HK-2 (cell line): Measurements from ENCODE around the gene CDHR1.
"Not testable (repeated sequence)": the region's sequence is repeated elsewhere in the genome, so short reads cannot be mapped to it uniquely, and the experiment has no call there.

ENCODE experiments used
- DNase-seq: peaks from one replicate; pipeline ENCODE4 v3.0.0-alpha.2; 2018; ENCODE audit not compliant: unreplicated experiment

Gene CDHR1

DNA sequence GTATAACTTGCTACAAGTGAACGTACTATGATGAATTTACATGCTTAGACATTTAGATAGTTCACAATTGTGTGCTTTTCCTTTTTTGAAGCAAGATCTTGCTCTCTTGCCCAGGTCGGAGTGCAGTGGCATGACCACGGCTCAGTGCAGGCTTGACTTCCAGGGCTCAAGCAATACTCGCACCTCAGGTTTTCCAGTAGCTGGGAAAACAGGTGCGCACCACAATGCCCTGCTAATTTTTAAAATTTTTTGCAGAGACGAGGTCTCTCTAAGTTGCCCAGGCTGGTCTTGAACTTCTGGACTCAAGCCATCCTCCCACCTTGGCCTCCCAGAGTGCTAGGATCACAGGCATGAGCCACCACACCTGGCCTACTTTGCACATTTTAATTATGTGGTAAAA, 18.9 kb upstream of the CDHR1 start:
- DNase-seq, result no peak

DNA sequence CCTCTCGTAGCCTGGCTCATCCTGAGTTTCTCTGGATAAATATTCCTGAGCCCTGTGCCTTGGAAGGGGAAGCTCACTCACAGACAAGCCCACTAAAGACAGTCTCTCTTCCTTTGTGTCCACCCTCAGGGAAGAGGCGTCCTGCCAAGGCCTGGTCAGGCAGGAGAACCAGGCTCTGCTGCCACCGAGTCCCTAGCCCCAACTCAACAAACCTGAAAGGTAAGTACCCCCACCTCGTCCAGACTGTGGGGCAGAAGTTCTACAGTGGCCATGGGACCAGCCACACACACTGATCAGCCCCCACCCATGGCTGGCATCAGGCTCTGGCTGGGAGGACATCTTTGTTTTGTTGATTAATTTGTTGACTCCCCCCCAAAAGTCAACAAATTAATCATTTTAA, 18.0 kb upstream of the CDHR1 start:
- no peak for DNase-seq

- no peak for DNase-seq
Observed at GRCh38 chr10:84176836-84177474, 17.4 kb upstream of the CDHR1 start.

- DNase-seq, result no peak
Observed at GRCh38 chr10:84177541-84178141, 16.7 kb upstream of the CDHR1 start.

GRCh38 chr10:84178160-84178609, 16.2 kb upstream of the CDHR1 start:
- no peak for DNase-seq

DNA sequence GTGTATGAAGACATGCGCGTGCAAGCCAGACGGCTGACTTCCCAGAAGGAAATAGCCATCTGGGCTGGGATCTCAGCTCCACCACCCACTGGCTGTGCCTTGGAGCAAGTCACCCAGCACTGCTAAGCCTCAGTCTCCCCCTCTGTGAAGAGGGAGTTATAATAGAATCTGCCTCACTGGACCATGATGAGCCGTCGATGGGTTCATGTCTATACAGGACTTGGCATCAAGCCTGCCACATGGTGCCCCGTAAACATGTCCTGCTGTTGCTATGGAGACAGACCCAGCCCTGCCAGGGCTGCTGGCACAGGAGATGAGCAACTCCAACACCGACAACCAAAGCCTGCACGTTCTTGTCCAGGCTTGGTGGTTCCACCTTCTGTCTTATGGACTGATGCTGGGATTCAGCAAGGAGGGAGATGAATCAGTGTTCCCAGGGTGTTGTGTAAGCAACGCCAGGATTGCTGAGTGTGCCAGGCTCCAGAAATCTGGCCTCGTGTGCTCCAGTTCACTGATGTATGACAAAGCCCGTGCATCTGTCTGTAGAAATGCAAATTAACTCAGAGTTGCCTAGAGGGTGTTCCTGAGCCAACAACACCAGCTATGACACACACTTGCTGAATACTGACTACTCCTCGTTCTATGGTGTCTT, 15.2 kb upstream of the CDHR1 start:
- peak; percentile 38 for DNase-seq

- DNase-seq, result not testable (repeated sequence)
Observed at GRCh38 chr10:84180386-84180785, 14.0 kb upstream of the CDHR1 start.

- no peak for DNase-seq
Observed at GRCh38 chr10:84181631-84182030, 12.7 kb upstream of the CDHR1 start.

- DNase-seq, result no peak
Observed at GRCh38 chr10:84184517-84184916, 9.8 kb upstream of the CDHR1 start.

GRCh38 chr10:84185526-84186175, 8.7 kb upstream of the CDHR1 start:
- no peak for DNase-seq

DNA sequence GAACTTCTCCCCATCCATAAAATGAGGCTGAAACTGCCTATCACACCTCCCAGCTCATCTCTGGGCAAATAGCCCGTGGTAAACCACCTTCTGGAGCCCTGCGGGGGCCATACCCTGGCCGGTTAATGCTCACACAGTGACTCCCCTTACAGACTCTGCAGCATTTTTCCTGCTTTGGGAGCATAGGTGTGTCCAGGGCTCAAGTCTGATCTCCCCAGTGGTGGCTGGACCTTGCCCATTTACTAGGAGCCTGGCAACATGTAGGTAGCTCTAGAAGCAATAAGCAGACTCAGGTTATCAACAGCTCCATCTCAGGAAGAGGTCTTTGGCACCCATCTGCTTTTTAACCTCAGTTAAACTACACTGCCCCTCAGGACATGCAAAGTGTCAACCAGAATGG, 5.5 kb upstream of the CDHR1 start:
- DNase-seq, result no peak

- no peak for DNase-seq
Observed at GRCh38 chr10:84190621-84191020, 3.7 kb upstream of the CDHR1 start.

DNA sequence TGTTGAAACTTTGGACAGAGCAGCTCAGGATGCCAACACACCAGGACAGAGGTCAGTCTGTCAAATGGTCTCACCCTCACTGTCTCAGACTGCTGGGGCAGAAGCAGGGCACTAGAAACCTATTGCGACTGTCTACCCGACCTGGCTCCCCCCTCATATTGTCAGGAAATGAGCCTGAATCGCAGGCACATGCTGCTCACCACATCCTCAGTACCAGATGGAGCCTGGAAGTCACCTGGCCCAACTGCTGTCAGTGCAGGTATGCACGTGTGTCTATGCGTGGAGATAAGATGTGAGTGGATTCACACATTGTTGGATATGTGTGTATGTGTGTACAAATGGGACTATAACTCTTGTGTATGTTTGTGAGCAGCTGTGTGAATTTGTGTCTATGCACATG, 3.2 kb upstream of the CDHR1 start:
- no peak for DNase-seq

GRCh38 chr10:84193327-84193726, 1.0 kb upstream of the CDHR1 start:
- no peak for DNase-seq

DNA sequence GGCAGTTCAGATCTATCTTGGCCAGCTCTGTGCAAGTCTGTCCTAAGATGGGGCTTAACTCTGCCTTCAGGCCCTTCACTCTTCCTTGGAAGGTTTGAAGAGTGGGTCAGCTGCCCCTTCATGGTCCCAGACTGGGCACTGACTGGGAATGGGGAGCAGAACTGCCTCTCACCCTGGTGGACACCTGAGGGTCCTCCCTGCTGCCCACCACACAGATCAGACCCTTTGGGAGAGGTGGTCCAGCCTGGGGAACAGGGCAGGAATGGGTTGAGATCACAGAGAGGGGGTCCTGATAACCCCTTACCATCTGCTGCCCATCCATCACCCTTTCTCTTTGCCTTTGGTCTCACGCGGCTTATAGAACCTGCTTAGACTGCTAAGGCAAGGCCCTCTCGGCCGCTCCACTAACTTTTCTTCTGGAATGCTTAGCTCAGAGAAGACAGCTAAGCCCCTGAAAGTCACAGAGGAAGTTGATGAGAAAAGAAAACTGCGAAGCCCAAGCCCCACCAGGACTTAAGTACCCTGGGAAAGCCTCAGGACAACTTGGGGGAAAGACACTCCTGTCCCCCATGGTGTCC, 402 bp upstream of the CDHR1 start:
- DNase-seq, result no peak

DNA sequence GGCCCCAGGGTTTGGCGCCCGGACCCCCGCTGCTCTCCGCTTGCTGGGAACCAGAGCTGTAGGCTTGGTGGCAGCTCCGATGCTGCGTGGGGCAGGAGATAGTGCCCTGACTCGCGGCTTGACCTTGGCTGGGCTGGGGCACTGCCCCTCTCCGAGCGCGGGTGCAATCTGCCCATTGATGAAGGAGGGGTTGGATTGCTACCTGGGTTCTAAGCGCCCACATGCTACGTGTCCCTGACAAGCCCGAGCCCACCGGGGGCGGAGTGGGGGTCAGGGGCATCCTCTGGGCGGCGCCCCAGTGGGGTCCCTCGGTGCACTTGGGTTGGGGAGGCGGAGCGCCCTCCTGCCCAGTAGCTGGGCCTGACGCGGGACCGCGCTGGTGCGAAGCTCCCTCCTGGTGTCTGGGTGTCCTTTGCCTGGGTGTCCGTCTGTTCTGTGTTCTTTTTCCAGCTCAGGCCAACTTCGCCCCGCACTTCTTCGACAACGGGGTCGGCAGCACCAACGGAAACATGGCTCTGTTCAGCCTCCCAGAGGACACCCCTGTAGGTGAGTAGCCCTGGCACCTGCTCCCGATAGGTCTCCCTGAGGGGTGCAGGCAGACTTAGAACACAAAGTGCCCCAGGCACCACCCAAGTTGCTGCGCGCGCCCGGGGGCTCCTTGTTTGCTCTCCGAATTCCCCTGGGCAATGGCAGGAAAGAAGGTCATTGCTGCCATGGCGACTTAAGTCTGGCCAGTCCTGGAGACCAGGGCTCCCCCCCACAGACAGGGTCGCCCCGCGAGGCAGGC, 900 bp downstream of the CDHR1 start:
- no peak for DNase-seq

GRCh38 chr10:84196083-84196482, 1.7 kb downstream of the CDHR1 start:
- no peak for DNase-seq

DNA sequence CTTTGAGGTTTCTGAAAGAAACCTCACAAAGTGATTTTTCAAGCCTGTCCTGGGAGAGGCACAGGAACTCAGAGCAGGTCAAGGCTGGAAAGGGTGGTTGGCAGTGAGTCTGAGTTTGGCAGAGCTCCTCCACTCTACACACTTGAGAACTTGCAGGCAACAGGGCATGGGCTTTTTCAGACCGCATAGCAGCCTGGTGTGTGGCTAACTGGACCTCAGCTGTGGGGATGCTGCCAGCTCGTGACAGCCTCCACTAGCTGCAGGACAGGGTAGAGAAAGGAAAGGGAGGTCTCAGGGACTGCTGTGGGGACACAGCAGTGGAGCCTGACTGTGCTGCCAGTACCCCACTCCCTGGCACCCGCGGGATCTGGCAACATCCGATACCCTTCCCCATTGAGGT, 2.6 kb downstream of the CDHR1 start:
- no peak for DNase-seq

DNA sequence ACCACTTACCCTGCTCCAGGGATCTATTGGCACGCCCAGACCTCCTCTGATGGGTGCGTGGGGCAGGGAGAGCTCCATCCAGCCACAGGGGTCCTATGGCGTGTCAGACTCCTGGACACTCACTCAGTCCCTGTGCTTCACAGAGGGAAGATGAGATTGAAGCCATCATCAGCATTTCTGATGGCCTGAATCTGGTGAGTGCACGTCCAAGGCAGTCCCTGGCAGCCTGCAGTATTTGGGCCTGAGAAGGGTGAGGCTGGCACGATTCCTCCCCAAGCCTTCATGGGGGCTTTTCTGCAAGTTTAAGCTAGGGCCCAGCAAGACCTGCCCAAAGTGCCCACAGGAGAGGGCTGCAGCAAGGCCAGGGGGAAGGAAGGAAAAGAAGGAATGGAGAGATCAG, 3.3 kb downstream of the CDHR1 start:
- DNase-seq, result no peak

DNA sequence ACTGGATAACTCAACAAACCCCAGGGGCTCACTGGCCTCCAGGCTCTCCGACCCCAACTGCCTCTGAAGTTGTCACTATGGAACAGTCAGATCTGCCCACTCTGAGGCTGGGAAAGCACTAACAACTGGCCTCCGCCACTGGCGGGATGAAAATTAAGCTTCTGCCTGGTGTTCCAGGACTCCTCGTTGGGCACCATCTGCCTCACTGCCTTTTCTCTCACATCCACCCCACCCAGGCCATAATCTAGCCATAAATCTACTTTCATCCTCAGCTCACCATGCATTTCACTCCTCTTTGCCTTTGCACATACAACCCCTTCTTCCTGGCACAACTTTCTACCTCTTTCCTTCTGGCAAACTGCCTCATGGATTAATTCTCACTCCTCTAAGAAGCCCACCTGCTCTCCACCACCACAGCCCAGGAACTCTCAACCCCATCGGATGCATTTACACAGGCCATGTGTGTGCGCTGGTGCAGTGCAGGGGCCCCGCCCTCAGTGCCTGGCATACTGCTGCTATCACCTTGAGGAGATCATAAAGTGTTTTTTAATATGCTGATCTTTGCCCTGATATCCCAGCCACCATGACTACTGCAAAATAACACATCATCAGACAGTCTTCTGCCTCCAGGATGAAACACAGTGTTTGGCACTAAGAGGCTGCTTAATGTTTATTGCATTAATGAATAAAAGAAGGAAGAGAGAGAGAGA, 4.0 kb downstream of the CDHR1 start:
- no peak for DNase-seq
